Activated CD4-positive, alpha-beta T cell treated with anti-CD3 and anti-CD28 coated beads, Interleukin-2, amount 50 U/mL, for 24 hours (primary cell): Measurements from ENCODE around the gene RTL1.

Experiments used
- DNase-seq, 2 donors: peaks; one replicate each; pipeline ENCODE4 v3.0.0-alpha.2; 2020; ENCODE audit warnings: low read depth in 1 of 2, low spot score in 1 of 2

The RTL1 gene

GRCh38 chr14:100898935-100899883 lies 4.3 kb downstream of the RTL1 start:
- DNase-seq: no peak

DNA sequence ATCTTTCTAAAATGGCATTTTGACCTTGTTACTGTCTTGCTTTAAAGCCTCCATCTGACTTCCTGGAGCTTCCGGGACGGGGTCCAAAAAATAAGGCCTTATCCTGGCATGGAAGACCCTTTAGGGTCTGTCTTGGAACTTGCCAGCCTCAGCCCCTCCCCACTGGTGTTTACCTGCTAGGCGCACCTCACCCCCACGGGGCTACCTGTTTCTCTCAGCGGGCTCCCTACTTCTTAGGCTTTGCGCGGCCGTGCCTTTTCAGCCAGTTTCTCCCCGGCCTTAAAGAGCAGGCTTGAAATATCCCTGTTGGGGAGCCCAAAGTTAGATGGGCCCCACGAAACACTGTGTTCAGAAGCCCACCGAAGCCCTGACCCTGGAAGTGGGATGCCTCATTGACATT lies 5.1 kb downstream of the RTL1 start:
- DNase-seq: no peak

DNA sequence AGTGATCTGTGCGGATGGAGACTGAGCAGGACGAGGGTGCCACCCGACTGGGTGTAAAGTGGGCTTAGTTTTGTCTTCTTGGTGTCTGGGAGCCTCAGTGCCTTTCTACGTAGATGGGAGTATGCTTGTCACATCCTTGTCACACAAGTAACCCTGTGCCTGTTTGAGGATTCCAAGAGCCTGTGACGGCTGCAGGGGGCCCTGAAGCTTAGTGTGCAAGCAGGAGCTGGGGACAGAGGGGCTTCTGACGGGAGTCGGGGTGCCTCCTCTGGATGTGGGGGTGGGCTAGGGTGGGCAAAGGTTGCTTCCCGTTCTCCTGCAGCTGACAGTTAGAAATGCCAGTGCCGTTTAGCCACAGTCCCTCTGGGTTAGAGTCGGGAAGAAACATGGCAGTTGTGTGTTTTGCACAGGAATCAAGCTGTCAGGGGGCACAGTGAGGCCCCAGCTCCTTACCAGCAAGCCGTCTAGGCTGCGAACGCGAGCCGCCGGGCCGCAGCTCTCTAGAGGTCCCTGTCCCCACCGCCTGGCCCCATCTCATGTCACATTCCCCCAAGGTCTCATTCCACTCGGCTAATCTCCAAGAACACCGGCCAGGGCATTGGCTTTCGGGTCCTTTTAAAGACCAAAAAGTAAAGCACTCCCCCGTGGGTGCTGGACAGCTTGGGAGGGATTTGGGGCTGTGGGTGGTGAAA lies 7.0 kb downstream of the RTL1 start:
- DNase-seq: no peak

DNA sequence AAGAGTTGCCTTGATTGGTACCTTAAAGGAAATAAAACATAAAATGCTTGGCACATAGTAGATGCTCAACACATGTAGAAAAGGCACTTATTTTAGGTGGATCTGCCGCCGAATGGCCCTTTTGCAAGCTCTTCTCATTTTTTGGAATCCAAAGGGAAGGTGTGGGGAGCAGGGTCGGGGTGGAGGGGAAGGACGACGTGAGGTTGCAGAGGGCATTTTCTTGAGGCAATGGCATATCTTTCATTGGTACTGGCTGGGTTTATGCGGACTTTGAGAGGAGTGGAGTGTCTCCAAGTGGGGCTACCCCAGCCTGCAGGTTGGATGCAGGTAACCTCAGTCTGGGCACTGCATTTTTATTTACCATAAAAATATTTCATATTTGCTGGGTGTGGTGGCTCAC lies 8.1 kb downstream of the RTL1 start:
- DNase-seq: no peak

DNA sequence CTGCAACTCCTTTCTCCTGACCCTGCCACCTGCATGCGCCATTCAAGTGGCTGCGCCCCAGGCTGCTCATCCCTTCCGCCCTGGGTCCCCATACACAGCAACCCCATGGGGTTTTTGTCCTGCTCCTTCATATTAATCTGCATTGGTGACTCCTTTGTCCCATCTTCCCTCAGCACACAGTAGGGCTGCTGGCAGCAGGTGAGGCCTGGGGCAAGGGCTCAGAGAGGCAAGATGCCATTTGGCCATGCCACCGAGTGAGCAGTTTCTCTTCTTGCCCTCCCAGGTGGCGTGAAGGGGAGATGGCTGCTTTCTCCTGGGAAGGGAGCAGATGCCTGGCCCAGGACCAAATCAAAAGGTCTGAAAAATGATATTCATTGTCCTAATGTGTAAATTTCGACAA lies 9.1 kb downstream of the RTL1 start:
- no peak for DNase-seq

DNA sequence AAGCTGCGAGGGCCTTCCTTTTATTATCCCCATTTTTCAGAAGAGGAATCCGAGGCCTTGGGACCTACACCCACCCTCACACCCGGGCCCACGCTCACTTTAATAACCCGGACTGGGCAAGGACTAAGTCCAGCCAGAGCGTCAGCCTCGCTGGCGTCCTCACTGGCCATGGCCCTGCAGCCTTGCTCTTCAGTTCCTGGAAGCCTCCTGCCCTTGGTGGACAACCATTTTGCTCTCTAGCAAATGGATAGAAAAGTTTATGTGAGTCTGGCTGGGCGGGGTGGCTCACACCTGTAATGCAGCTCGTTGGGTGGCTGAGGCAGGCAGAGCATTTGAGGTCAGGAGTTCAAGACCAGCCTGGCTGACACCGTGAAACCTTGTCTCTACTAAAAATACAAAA lies 9.8 kb downstream of the RTL1 start:
- DNase-seq: no peak

GRCh38 chr14:100893228-100893601 lies 10.3 kb downstream of the RTL1 start:
- DNase-seq: no peak

- DNase-seq: no peak
Measured at GRCh38 chr14:100892496-100893227, 10.9 kb downstream of the RTL1 start.

- DNase-seq: no peak
Measured at GRCh38 chr14:100891501-100892445, 11.7 kb downstream of the RTL1 start.

GRCh38 chr14:100891051-100891450 lies 12.5 kb downstream of the RTL1 start:
- DNase-seq: no peak

DNA sequence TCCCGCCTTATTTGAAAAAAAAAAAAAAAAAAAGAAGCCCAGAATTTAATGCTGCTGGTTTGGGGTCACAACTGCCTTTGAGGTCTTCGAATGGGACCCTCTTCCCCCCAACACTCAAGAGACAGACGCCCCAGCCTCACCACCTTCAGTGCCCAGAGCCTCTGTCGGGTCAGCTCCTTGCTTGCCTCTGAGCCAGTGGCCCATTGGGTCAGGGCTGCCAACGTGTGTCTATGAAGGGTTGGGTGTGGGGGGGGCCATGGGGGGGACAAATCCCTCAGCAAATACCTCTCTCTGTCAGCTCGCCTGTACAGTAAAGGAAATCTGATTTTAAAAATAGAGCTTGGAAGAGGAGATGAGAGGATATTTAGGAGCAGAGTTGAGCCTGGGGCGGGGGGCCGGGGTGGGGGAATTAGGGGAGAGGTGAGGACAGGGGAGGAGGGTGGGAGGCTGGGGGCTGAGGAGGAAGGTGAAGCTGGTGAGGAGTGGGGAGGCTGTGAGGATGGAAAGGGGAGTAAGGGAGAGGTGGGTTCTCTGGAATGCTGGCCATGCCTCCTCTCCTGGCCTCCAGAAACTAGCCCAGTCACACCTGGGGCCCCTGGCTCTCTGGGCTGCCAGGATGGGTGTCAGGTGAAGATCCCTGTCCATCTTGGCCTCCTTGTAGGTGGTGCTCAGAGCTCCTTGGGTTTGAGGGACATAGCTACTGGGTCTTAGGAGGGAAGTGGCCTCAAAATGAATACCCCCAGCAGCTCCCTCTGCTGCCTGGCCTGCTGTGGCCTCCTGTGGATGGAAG lies 13.3 kb downstream of the RTL1 start:
- DNase-seq: no peak

GRCh38 chr14:100889641-100890040 lies 13.9 kb downstream of the RTL1 start:
- DNase-seq: no peak

- DNase-seq: no peak
Measured at GRCh38 chr14:100888789-100889315, 14.7 kb downstream of the RTL1 start.

DNA sequence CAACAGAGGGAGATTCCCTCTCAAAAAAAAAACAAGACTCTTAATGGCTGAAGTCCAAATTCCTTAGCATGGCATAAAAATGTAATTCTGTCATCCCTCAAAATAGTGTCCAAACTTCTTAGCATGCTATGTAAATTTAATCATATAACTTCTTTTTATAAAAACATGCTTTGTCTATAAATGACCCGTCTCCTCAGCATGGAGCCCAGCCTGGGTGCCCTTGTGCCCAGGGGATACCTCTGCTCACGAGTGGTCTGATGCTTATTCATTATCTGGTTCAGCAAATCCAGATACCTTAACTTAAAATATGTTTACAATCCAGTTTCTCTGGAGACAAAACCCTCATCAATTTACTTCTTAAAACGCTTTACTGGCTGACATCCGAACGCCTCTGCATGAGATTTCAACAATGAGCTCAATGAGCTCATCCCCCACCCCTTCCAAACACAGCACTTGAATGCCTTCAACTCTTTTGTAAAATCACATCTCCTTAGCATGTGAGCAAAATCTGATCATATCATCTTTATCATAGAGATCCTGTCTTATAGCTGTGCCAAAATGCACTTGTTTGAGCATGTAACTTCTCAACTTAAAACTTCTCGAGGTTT lies 15.7 kb downstream of the RTL1 start:
- DNase-seq: no peak

GRCh38 chr14:100885617-100886016 lies 17.9 kb downstream of the RTL1 start:
- DNase-seq: no peak

DNA sequence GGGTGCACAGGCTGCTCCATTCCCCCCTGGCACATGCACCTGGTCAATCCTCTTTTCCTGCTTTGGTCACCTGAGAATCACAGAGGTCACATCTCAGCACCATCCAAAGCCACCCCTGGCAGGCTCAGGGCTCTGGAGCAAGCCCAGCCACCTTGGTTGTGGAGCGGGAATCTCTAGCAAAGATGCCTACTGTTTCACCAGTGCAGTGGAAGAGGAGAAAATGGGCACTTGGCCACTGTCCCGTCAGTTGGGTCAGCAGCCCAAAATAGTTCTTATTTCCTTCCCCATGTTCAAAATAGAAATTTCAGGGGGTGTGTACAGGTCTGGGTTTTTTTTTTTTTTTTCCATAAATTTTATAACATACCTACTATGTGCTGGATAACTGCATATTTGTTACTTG lies 18.3 kb downstream of the RTL1 start:
- no peak for DNase-seq

GRCh38 chr14:100884456-100884855 lies 19.1 kb downstream of the RTL1 start:
- no peak for DNase-seq

GRCh38 chr14:100883789-100884101 lies 19.8 kb downstream of the RTL1 start:
- DNase-seq: no peak

GRCh38 chr14:100882991-100883788 lies 20.3 kb downstream of the RTL1 start:
- no peak for DNase-seq
